Sigmoid colon (tissue), 4 donors: ENCODE results near the gene PUDP.

Experiments used
- CTCF ChIP-seq, 4 experiments: fragments of 450-650 bp in 3 of 4; fragments of 200-600 bp in 1 of 4; IDR thresholded peaks; one replicate each; pipeline ENCODE4 v1.5.1; 2016 to 2019; ENCODE audit warnings: antibody characterized with exemption in 4 of 4, mild to moderate bottlenecking in 3 of 4, moderate library complexity in 2 of 4
- POLR2A ChIP-seq, 2 donors: fragments of 450-650 bp; IDR thresholded peaks; one replicate each; pipeline ENCODE4 v1.6.1; 2016; ENCODE audit warnings: antibody characterized with exemption in 2 of 2, mild to moderate bottlenecking in 2 of 2, moderate library complexity in 2 of 2
- POLR2AphosphoS5 ChIP-seq, 4 donors: sonication (generic); formaldehyde crosslinking; IDR thresholded peaks; one replicate each; pipeline ENCODE4 v1.6.1; 2017; ENCODE audit warnings: antibody characterized with exemption in 4 of 4

- TF ChIP-seq CTCF (IDR thresholded peaks at IDR 0.05), result no peak
- no peak for TF ChIP-seq POLR2AphosphoS5 (IDR thresholded peaks at IDR 0.05)
- TF ChIP-seq POLR2A (IDR thresholded peaks at IDR 0.05), result no peak
Measured at GRCh38 chrX:7019555-7019954, 128.4 kb downstream of the PUDP start.
